GM18498 (cell line): ENCODE measurements around the gene ARSG.
"Not testable (repeated sequence)": the region's sequence is repeated elsewhere in the genome, so short reads cannot be mapped to it uniquely, and the experiment has no call there.

ENCODE experiments used
- ATAC-seq: cut with Tn5 transposase; IDR thresholded peaks from one replicate; pipeline ENCODE4 v1.9.1; 2021; ENCODE audit warnings: mild to moderate bottlenecking, moderate library complexity; ENCODE audit not compliant: unreplicated experiment

The ARSG gene

GRCh38 chr17:68290955-68291835, at the start of gene ARSG, which contains the start of gene SLC16A6:
Gene ARSG (plus strand): TSS chr17:68291495. CDS start chr17:68307494, 15,999 bp downstream.
Gene SLC16A6 (minus strand): TSS chr17:68291127. CDS start chr17:68278320, 12,807 bp downstream.
- peak; percentile 58 for ATAC-seq

GRCh38 chr17:68246271-68247028, 44.8 kb upstream of the ARSG start:
- ATAC-seq = no peak

- ATAC-seq = peak; percentile 89
Measured at GRCh38 chr17:68247445-68248198, 43.7 kb upstream of the ARSG start, which contains the start of gene AMZ2. Gene AMZ2 (plus strand): TSS chr17:68248043. CDS start chr17:68250188, 2,145 bp downstream.

GRCh38 chr17:68248199-68248825, 43.0 kb upstream of the ARSG start:
- peak; percentile 27 for ATAC-seq

GRCh38 chr17:68248891-68249290, 42.4 kb upstream of the ARSG start:
- ATAC-seq = no peak

GRCh38 chr17:68249354-68249765, 41.9 kb upstream of the ARSG start:
- no peak for ATAC-seq

GRCh38 chr17:68253426-68253825, 37.9 kb upstream of the ARSG start:
- ATAC-seq = not testable (repeated sequence)

- no peak for ATAC-seq
Measured at GRCh38 chr17:68255151-68255550, 36.1 kb upstream of the ARSG start.

GRCh38 chr17:68255731-68256538, 35.4 kb upstream of the ARSG start:
- no peak for ATAC-seq

GRCh38 chr17:68256701-68257100, 34.6 kb upstream of the ARSG start:
- ATAC-seq = not testable (repeated sequence)

- no peak for ATAC-seq
Measured at GRCh38 chr17:68257934-68258333, 33.4 kb upstream of the ARSG start.

GRCh38 chr17:68258890-68259647, 32.2 kb upstream of the ARSG start:
- ATAC-seq = peak; percentile 93

- ATAC-seq = not testable (repeated sequence)
Measured at GRCh38 chr17:68259648-68259951, 31.7 kb upstream of the ARSG start.

GRCh38 chr17:68260051-68260762, 31.1 kb upstream of the ARSG start:
- ATAC-seq = no peak

GRCh38 chr17:68262467-68262866, 28.8 kb upstream of the ARSG start:
- not testable (repeated sequence) for ATAC-seq

GRCh38 chr17:68263101-68263681, 28.1 kb upstream of the ARSG start:
- ATAC-seq = peak; percentile 34

- ATAC-seq = not testable (repeated sequence)
Measured at GRCh38 chr17:68265833-68266232, 25.5 kb upstream of the ARSG start.

GRCh38 chr17:68273722-68274121, 17.6 kb upstream of the ARSG start:
- no peak for ATAC-seq
